H1 (cell line): ENCODE measurements around the gene ENDOD1. TPM values are rescaled to one million over a fixed set of nuclear protein-coding genes. Genes with fewer than 3 reads are reported as not detected.

Experiments
- BCL11A ChIP-seq, 2 experiments: IDR thresholded peaks; one replicate each; pipeline ENCODE4 v1.6.1; 2011; ENCODE audit warnings: low read depth in 2 of 2, low read length in 2 of 2, mild to moderate bottlenecking in 2 of 2
- HDAC2 ChIP-seq, 2 experiments: fragments of 300-600 bp in 1 of 2; sonication (generic) in 1 of 2; IDR thresholded peaks; 2 replicates each; pipeline ENCODE4 v1.6.1; 2011 to 2012; ENCODE audit warnings: low read depth in 2 of 2, low read length in 2 of 2, mild to moderate bottlenecking in 2 of 2, moderate library complexity in 2 of 2, borderline replicate concordance in 1 of 2, inconsistent platforms in 1 of 2
- JUND ChIP-seq: IDR thresholded peaks from 2 replicates; pipeline ENCODE4 v1.6.1; 2011; ENCODE audit warnings: mild to moderate bottlenecking, improper control_type of control experiment, low read length
- SP2 ChIP-seq: IDR thresholded peaks from 2 replicates; pipeline ENCODE4 v1.6.1; 2012; ENCODE audit warnings: mild to moderate bottlenecking, low read length, inconsistent platforms
- TAF1 ChIP-seq: IDR thresholded peaks from 2 replicates; pipeline ENCODE4 v1.6.1; 2011; ENCODE audit warnings: mild to moderate bottlenecking, low read depth, low read length
- polyA plus RNA-seq, 7 experiments: library from polyadenylated mRNA; depleted of rRNA in 3 of 7; stranded (reverse) in 5 of 7; unstranded in 2 of 7; fragments of >200 nt in 5 of 7; fragments of 200-250 nt in 2 of 7; gene quantifications; 1 replicate in 5 of 7; 2 replicates in 1 of 7; 4 replicates in 1 of 7; pipeline versions ENCODE4 v1.2.1 to v1.2.3, GENCODE V29; 2011 to 2013; ENCODE audit warnings: missing spikeins in 2 of 7, mixed read lengths in 2 of 7
- total RNA-seq: library from RNA; stranded (reverse); fragmentation: NEBNext Ultra II Directional; extraction: Animal tissue kit (Norgen Biotek cat#: 25700); gene quantifications from 2 replicates; pipeline ENCODE4 v1.2.1, GENCODE V29; 2021
- TF ChIP-seq, protein P1 (sequence below): IDR thresholded peaks from 2 replicates; pipeline ENCODE4 v1.6.1; 2011; ENCODE audit warnings: low read depth, mild to moderate bottlenecking, low read length; ENCODE audit not compliant: insufficient read depth

ENDOD1 gene
- total and polyA plus RNA-seq, 2 of the 8 experiments (the other 6 are each of a cell fraction or from before 2014, with no cell fraction given) = 1.2 to 2.5 TPM

DNA sequence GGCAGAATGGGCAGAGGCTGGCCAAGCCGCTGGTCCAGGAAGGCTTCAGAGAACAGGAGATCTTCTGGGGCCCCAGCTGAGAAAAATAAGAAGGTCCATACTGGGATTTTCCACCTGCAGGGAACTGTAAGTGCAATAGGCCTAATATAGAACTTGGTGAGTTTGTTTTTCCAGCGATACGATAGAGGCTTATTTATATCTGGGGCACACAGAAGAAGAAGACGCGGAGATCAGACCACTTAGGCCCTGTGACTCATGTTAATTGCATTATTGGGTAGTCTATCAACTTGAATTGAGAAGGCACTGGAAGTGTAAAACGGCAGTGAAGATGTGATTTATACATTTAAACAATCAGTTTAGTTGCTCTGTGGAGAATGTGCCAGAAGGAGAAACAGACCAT, 30.6 kb upstream of the ENDOD1 start (continued):
- no peak for TF ChIP-seq HDAC2 (IDR thresholded peaks at IDR 0.05; ENCODE audit: borderline replicate concordance in 1 of 2, low read depth in 2 of 2, low read length in 2 of 2)
- TF ChIP-seq TAF1 = no peak
- TF ChIP-seq SP2 = no peak
- TF ChIP-seq, protein P1, sequence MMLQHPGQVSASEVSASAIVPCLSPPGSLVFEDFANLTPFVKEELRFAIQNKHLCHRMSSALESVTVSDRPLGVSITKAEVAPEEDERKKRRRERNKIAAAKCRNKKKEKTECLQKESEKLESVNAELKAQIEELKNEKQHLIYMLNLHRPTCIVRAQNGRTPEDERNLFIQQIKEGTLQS = no peak
- TF ChIP-seq JUND = no peak
- TF ChIP-seq BCL11A (IDR thresholded peaks at IDR 0.05; ENCODE audit: low read depth in 2 of 2, low read length in 2 of 2) = no peak
- TF ChIP-seq, all 59 proteins: peak for 0
